Left ventricle myocardium inferior (tissue), 1 donor: Measurements from ENCODE around the gene SPATA16. TPM values are rescaled to one million over a fixed set of nuclear protein-coding genes. Genes with fewer than 3 reads are reported as not detected.
"Not testable (repeated sequence)": the region's sequence is repeated elsewhere in the genome, so short reads cannot be mapped to it uniquely, and the experiment has no call there.

Experiments used
- DNase-seq: peaks from one replicate; pipeline ENCODE4 v3.0.0-alpha.2; 2020
- H3K27ac ChIP-seq: fragments of 200-600 bp; replicated peaks from 2 replicates; pipeline ENCODE4 v1.8.0; 2021
- H3K27me3 ChIP-seq: fragments of 200-600 bp; 2 replicates; pipeline ENCODE4 v1.8.0; 2021; ENCODE audit warnings: low read depth
- H3K36me3 ChIP-seq: fragments of 200-600 bp; 2 replicates; pipeline ENCODE4 v1.8.0; 2021
- H3K4me1 ChIP-seq: fragments of 200-600 bp; 2 replicates; pipeline ENCODE4 v1.8.0; 2021
- H3K4me3 ChIP-seq: fragments of 200-600 bp; 2 replicates; pipeline ENCODE4 v1.8.0; 2021; ENCODE audit warnings: mild to moderate bottlenecking, moderate library complexity
- H3K9me3 ChIP-seq: fragments of 200-600 bp; replicated peaks from 2 replicates; pipeline ENCODE4 v1.8.0; 2021
- intact Hi-C: fragments of 100-400 bp; cut with micrococcal nuclease; formaldehyde crosslinking; loops from one replicate; pipeline ENCODE4 v1.11.0; 2022
- total RNA-seq: library from RNA; stranded (reverse); fragmentation: NEBNext Ultra II Directional; extraction: Animal tissue kit (Norgen Biotek cat#: 25700); gene quantifications from one replicate; pipeline ENCODE4 v1.2.1, GENCODE V29; 2021
- TF ChIP-seq, protein P1 (sequence below): fragments of 200-600 bp; IDR thresholded peaks from 2 replicates; pipeline ENCODE4 v1.8.0; 2021; ENCODE audit warnings: antibody characterized with exemption, mild to moderate bottlenecking, borderline replicate concordance
- donor health status: DM: no; HTN: yes; CAD: no; lungs with severe emphysema.

The SPATA16 gene
- total RNA-seq, 1 donor from 2014 or later = not detected

DNA sequence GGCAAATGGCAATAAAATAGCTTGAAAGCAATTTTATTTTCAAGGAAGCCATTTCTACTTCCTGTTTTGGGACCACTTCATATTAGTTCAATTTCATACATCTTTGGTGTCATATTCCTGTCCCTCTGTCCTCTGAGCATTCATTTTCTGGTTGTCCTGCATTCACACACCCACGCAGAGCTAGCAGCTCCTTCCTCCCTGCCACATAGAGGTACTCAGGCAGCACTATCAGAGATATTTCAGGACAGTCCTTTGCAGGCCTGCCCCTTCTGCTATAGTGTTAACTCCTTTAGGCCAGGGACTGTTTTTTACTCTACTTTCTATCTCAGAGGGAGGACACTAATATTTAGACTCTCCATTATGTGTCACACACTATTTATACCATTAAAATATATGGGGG lies 258.5 kb downstream of the SPATA16 start:
- no peaks in the 10 kb centered on the region for H3K36me3 ChIP-seq
- peaks cover 13% of the 10 kb centered on the region for H3K4me1 ChIP-seq
- peaks cover 12% of the 10 kb centered on the region for H3K9me3 ChIP-seq
- H3K27ac ChIP-seq = no peak overlapping the region
- no peak overlapping the region for H3K4me3 ChIP-seq
- no peaks in the 10 kb centered on the region for H3K27me3 ChIP-seq
- DNase-seq = no peak
- TF ChIP-seq, protein P1, sequence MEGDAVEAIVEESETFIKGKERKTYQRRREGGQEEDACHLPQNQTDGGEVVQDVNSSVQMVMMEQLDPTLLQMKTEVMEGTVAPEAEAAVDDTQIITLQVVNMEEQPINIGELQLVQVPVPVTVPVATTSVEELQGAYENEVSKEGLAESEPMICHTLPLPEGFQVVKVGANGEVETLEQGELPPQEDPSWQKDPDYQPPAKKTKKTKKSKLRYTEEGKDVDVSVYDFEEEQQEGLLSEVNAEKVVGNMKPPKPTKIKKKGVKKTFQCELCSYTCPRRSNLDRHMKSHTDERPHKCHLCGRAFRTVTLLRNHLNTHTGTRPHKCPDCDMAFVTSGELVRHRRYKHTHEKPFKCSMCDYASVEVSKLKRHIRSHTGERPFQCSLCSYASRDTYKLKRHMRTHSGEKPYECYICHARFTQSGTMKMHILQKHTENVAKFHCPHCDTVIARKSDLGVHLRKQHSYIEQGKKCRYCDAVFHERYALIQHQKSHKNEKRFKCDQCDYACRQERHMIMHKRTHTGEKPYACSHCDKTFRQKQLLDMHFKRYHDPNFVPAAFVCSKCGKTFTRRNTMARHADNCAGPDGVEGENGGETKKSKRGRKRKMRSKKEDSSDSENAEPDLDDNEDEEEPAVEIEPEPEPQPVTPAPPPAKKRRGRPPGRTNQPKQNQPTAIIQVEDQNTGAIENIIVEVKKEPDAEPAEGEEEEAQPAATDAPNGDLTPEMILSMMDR = no peak
- intact Hi-C loops = no loop called here

DNA sequence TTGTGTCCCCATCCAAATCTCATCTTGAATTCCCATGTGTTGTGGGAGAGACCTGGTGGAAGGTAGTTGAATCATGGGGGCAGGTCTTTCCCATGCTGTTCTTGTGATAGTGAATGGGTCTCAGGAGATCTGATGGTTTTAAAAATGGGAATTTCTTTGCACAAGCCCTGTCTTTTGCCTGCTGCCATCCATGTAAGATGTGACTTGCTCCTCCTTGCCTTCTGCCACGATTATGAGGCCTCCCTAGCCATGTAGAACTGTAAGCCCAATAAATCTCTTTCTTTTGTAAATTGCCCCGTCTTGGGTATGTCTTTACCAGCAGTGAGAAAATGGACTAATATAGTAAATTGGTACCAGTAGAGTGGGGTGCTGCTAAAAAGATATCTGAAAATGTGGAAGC lies 261.7 kb downstream of the SPATA16 start:
- H3K27me3 ChIP-seq, H3K4me3 ChIP-seq, DNase-seq, H3K36me3 ChIP-seq, intact Hi-C loops, H3K27ac ChIP-seq: not testable (repeated sequence)
- Histone ChIP-seq H3K4me1 (peaks cover 20% of the 10 kb centered on the region), H3K9me3 (peaks cover 12% of the 10 kb centered on the region)

DNA sequence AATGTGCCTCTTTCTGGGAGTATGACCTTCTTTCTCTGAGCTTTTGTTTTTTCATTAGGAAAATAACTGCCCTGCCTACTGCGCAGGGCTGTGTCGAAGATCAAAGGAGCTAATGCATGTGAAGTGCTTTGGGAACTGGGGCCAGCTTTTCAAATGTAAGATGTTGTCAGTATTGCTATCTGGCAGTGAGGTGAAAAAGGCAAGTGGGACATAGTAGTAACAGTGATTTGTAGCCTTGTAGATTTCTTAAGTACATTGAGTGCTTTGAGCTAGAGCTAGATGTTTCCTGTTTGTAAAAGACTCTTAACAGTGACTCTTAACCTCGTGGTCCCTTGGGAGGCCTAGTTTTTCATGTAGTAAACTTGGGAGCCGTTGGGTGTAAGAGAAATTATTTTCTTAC lies 264.0 kb downstream of the SPATA16 start:
- no peak overlapping the region for H3K4me3 ChIP-seq
- TF ChIP-seq, protein P1 = no peak
- intact Hi-C loops = no loop called here
- H3K4me1 ChIP-seq = peaks cover 7% of the 10 kb centered on the region
- DNase-seq = no peak
- H3K27me3 ChIP-seq = no peaks in the 10 kb centered on the region
- no peaks in the 10 kb centered on the region for H3K36me3 ChIP-seq
- no peak overlapping the region for H3K27ac ChIP-seq
- peaks cover 12% of the 10 kb centered on the region for H3K9me3 ChIP-seq

DNA sequence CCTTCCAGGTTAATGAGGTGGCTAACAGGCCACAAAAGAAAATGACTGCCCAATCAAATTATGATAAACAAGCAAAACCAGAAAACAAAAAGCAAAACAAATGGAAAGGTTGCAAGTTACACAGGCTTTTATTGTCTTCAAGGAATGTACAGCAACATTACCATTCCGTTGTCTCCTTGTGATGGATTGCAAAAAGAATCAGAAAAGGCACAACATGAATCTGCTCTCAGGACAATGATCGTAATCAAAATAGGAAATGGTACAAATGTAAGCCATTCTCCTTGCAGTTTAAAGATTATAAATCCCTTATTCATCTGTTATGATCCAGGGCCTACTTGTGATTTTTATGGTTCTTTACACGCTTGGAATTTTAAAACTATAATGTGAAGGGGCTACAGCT lies 264.7 kb downstream of the SPATA16 start:
- Histone ChIP-seq H3K9me3 (peaks cover 12% of the 10 kb centered on the region), H3K27me3 (no peaks in the 10 kb centered on the region), H3K36me3 (no peaks in the 10 kb centered on the region), H3K4me1 (peaks cover 7% of the 10 kb centered on the region), H3K27ac (no peak overlapping the region), H3K4me3 (no peak overlapping the region)
- DNase-seq = no peak
- intact Hi-C loops = no loop called here
- TF ChIP-seq, protein P1 = no peak

DNA sequence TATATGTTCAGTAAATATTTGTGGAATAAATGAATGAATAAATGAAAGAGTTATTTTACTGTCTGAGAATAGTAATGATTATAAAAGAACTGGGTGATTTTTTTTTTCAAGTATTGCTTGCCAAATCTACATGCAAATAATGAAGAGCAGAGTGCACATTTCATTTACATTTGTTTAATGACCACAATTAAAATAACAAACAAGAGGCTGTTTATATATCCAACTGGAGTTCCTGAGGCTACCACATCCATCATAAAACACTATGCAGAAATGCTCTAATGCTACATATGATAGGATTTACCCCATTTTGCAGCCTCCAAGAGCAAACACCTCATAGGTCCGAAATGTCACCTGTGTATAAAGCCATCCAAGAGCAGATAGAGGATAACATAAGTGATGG lies 266.0 kb downstream of the SPATA16 start:
- Histone ChIP-seq H3K36me3 (no peaks in the 10 kb centered on the region), H3K9me3 (peaks cover 8% of the 10 kb centered on the region), H3K27ac (no peak overlapping the region), H3K27me3 (no peaks in the 10 kb centered on the region), H3K4me3 (no peak overlapping the region), H3K4me1 (peaks cover 11% of the 10 kb centered on the region)
- intact Hi-C loops = no loop called here
- no peak for DNase-seq
- TF ChIP-seq, protein P1 = no peak

DNA sequence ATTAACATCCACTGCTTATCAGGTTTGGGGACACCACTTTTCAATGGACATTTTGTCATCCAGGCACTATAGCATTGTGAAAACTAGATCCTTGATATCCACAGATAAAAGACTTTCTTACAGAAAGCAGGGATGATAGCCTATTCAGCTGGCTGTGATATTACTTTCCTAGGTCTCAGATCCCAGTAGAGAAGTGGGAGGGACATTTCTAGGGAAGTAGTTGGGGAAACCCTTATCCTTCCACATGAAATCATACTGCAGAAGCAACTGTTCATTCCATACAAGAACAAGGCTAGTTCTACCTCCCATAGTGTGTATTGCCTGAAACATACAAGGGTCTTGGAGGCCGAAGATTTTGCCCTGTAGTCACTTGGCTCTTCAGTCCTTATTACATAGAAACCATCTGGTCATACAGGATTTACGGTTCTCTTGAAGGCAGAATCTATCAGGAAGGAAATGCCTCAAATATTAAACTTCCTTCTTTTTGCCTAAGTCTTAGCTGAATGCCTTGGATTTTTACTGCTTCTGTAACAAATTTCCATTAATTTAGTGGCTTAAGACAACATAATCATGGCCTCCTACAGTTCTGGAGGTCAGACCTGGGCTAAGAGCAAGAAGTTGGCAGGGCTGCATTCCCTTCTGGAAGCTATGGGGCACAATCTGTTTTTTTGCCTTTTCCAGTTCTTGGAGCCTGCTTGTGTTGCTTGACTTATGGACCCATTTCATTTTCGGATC lies 271.1 kb downstream of the SPATA16 start:
- H3K27ac ChIP-seq = no peak overlapping the region
- H3K9me3 ChIP-seq = no peaks in the 10 kb centered on the region
- no peak overlapping the region for H3K4me3 ChIP-seq
- H3K4me1 ChIP-seq = peaks cover 16% of the 10 kb centered on the region
- H3K36me3 ChIP-seq = no peaks in the 10 kb centered on the region
- no peak for DNase-seq
- TF ChIP-seq, protein P1 = no peak
- intact Hi-C loops = no loop called here
- no peaks in the 10 kb centered on the region for H3K27me3 ChIP-seq
